Effector CD4-positive, alpha-beta T cell (primary cell): ENCODE data around the gene MLLT10.

Experiments used
- DNase-seq: peaks from one replicate; pipeline ENCODE4 v3.0.0-alpha.2; 2020

The MLLT10 gene

DNA sequence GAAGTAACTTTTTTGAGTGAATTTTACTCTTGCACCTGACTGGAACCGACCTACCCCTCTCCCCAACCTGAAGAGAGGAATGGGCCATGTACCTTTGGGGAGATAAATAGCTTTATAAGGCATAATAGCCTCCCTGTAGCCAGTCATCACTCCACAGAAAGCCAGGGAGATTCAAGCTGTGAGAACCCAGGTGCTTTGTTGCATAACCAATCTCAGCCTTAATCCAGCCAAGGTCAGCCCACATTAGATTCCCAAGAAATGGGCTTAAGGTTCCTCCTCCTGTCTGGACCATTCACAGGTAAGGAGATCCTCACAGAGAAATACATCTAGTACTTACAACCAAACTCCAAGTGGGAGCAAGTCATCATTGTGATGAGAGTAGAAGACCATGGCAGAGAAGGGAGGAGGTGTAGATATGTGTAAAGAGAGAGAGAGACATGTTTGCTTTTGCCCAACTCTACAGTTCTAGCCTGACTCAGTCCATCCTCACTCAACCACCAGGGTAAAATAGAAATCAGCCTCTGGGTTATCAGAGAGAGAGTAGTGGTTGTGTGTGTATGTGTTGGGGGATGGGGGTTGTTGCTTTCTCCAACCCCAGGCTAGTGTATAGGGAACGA, 32.2 kb upstream of the MLLT10 start:
- DNase-seq: no peak

DNA sequence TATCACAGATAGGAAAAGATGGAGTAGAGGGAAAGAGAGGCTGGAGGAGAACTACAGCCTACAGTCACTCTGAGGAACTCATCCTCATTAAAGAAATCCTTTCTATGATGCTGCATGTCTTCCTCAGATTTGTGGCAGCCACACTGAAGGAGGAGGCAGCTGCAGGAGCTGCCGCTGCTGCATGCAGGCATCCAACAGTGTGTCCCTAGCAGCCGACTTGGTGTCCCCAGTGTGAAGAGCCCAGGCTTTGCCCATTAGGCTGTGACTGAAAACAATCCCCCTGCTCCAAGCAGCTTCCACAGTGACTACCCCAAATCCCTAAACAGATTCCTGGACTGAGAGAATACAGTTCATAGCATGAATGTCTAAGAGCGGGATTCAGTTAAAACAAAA, 31.7 kb upstream of the MLLT10 start:
- DNase-seq: no peak

DNA sequence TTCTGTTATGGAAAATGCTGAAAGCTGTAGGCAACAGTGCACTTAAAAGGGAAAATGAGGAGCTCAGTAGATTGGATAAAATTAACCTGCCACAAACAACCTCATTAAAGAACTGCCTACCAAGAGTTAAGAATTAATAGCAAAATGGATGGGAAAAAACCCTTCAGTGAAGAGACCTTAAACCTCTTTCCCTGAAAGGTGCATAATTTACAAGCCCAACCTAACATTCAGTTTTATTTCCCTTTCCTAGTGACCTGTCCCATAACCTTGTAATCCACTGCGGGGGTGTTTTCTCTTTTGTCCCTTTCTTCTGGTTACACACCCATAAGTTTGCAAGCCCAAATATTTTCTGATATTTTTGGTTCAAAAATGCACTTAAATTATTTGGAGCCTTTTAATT, 30.5 kb upstream of the MLLT10 start:
- no peak for DNase-seq

DNA sequence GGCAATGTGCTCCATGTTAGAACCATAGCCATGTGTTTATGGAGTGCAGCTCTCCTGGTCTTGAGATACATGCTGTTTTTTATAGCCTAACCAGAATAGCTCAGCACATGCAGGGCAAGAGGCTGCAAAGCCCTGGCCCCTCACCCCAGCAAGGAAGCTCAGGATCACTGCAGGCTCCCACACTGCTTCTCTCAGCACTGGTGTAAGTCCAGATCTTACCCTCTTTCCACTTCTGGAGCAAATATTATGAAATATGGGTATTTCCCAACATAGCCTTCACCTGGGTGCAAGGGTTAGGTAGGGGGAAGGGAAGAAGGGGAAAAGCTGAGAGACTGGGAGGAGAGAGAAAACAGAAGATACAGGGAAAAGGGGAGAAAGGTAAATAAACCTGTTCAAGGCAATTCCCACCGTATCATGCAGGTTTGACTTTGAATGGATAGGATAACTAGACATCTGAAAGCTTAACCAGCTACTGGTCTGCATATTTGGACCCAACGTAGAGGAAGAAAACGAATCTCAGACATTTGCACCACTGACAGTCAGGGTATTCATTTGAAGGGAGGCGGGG, 28.2 kb upstream of the MLLT10 start:
- DNase-seq: no peak

- DNase-seq: no peak
These were observed 27.7 kb upstream of the MLLT10 start for GRCh38 chr10:21506351-21506750.

DNA sequence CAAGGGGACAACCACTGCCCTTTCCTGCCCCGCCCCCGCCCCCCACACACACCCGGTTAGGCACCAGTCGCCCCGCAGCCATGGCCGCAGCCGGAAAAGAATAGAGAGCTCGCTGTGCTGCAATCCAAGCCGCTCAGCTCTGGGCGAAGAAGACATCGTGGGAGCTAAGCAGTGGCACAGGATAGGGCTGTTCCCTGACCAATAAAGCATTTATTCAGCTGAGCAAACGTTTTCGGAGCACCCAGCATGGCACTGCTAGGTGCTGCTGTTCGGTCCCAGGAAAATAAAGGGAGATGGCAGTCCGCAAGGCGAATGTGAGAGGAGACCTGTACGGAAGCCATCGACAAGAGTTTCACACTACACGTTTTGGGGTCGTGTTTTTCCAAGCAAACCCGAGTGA, 26.9 kb upstream of the MLLT10 start:
- no peak for DNase-seq

- no peak for DNase-seq
These were observed 25.2 kb upstream of the MLLT10 start for GRCh38 chr10:21508706-21509331.

DNA sequence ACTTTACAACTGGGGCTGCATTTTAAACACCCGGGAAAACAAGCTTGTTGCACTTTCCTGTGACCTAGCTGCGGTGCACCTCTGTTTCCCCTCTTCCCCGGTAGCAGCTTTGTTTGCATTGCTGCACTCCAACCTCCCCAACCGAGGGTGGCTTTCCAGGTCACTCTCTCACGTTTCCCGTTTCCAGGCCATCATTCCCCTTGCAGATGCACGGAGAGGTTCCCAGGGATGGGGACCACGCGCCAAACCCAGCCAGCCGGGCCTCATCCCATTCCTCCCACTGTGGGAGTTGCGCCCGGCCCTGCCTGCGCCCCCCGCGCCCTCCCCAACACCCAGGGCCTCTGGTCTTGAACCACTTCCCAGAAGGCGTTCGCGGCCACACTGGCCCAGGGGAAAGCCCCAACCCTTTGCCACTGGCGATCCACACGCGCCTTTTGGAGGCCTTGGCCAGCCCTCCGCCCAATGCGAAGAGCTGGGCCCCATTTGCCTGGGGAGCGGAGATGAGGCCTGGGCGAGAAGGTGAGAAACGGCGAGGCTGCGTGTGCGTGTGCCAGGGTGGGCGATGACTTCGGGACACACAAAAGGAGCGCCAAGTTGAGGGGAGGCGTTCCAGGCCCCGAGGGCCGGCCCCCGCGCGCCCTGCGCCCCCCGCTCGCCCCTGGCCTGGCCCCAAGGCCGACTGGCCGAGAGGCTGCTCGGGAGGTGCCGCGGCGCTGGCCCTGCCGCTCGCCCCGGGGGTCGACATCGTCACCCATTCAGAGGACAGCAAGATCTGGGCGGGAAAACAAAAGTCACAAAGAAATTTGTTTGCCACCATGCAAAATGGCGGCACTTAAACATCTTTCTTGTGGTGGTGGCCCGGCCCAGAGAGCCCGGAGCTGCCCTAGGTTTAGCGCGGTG, 24.4 kb upstream of the MLLT10 start:
- DNase-seq: no peak

DNA sequence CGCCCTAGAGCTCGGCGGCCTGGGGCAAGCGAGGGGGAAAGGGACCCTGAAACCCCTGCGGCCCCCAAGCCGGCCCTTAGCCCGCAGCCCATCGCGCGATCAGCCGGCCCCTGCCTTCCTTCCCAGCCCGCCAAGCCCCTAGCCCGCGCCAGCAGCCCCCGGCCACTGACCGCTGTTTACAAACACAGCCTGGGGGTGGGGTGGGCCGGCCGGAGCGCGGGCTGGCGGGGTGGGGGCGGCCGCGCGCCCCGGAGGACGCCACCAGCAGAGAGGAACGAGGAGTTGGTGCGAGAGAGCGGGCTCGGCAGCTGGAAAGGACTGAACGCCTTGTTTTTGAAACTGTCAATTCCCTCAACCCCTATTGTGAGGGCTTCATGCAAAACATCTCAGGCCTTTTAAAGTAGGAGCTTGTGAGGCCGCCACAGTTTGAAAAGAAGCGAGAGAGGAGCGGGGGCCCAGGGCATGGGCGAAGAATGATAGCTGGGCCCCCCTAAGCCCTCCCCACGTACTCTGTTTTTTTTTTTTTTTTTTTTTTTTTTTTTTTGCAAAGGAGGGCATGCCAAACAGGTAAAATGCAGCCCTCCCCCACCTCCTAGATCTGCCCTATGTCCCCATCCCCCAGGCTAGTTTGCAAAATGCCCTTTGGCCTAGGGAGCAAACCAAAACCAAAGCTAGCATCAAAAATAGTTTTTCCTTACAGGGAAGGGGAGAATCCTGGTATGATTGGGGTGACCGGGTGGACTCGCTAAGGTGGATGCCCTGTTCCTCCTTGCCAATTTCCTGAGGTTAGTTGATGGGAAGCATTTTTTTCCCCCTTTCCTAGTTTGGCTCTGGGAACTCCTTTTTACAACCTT, 23.6 kb upstream of the MLLT10 start:
- DNase-seq: no peak

- no peak for DNase-seq
These were observed 22.9 kb upstream of the MLLT10 start for GRCh38 chr10:21511095-21511570.

- DNase-seq: no peak
These were observed 22.0 kb upstream of the MLLT10 start for GRCh38 chr10:21511946-21512572.

DNA sequence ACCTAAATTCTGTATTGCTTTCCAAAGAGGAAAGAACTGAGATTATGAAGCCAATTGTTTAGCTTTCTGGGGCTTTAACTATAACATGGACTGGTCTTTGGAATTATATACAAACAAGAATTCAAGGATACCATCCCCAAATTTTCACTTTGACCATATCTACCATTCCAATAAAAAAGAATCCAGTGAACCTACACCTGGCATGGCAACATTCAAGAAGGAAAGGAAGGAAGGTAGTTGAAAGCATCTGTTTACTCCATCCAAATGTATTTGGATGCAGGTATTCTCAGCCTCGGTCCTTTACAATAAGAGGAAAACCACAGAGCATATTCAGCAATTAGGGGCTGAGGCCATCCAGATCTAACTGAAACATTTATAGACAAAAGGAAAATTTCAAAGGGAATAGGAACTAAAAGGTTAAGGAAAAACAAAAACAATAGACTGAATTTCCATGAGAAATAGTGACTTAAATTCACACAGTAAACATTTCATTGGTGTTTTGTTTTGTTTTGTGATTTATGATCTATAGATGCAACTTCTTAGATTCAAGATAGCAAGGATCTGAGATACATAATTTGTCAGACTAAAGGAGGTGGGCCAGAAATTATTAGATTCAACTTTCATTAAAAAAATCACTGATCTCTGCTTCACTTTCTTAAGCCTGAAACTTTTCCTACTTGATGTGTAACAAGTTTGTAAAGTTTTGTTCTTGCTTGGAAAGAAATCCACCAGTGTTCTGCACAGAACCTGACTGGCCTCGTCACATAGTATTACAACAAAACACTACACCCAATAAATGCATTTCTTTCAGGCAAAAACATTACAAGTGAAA, 21.2 kb upstream of the MLLT10 start:
- no peak for DNase-seq

GRCh38 chr10:21513405-21513788, 20.6 kb upstream of the MLLT10 start:
- DNase-seq: no peak

DNA sequence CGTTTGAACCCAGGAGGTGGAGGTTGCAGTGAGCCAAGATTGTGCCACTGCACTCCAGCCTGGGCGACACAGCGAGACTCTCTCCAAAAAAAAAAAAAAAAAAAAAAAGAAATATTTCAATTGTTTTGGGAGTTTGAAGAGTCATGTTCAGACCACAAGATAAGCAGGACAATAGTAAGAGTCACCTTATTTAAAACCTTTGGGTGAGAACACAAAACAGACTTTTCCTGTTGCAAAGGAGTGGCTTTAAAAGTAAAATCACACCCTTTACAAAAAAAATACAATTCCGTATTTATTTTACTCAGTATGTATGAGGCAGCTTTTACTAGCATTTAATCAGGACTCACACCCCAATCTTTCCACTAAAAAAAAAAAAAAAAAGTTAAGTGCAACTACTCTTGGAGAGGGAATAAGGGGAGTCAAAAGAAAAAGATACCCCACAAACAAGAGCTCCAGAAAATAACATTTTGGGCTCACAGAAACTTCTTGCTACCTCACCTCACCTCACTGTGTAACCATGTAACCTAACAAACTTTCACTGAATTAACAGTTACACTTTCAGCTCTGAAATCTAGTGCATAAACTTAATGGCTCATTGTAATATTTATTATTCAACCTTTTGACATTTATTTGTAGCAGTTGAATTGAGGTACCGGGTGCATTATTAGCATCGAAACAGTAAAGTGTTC, 19.8 kb upstream of the MLLT10 start:
- no peak for DNase-seq

DNA sequence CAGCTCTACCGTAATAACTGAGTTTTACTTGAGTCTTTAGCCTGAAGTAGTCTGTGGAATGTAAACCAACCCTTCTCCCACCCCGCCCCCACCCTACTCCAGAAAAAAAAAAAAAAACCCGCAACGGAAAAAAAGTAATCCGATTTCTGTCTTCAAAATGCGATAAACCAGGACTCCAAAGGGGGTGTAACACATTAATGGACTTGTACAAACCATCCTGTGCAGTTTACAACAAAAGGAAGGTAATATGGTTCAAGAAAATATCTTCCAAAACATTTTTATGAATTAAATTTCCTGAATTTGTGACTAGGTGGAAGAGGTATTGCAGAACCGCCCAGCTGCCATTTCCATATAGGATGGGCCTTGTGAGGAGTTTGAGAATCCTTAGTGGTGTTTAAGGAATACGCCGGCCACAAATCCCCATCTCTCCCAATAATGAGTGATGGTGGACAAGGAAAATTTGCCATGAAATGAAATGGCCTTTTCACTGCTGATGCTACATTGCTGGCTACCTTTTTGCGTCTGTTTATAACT, 19.1 kb upstream of the MLLT10 start:
- DNase-seq: no peak

DNA sequence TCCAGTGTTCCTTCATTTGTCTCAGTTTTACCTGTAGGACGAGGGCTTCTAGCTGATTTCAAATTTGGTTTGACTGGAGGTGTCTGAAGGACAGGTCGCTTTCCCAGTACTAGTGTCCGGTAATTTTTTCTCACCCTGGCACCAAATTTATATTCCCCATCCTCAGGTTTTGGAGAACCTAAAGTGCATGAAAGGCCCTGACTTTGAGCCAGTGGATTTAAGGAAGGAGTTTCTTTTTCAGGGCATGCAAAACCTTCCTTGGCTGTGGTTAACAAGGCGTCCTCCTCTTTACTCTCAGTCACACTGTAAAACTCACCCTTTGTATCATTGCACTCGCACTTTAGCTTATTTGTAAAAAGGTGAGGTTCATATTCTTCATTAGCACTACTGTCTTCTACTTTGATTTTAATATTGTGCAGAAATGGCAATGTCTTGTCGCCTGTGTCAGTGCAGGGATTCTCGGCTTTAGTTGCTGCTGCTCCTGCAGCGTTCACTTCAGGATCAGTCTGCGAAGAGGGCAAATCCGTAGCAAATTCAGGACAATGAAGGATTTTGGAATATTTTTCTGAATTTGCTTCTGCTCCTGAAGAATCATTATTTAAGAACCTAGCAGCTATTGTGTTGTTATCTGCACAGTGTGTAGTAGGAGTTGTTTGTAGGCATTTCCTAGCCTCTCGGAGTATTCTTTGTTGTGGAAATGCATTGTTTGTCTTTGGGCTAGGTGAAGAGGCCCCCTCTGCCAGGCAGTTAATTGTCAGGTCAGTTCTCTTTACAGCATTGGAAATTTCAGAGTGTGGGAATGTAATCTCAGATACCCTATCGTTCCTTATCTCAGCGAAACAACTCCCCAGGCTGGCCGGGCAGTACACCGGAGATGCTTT, 18.4 kb upstream of the MLLT10 start:
- no peak for DNase-seq

GRCh38 chr10:21516242-21517131, 17.5 kb upstream of the MLLT10 start:
- peak; percentile 26 for DNase-seq
